ENCODE measurements around the gene ZG16B. TPM values are rescaled to one million over a fixed set of nuclear protein-coding genes. Genes with fewer than 3 reads are reported as not detected.

Gene ZG16B
- total RNA-seq, 1 experiment from 2014 or later, result 8.6 TPM

DNA sequence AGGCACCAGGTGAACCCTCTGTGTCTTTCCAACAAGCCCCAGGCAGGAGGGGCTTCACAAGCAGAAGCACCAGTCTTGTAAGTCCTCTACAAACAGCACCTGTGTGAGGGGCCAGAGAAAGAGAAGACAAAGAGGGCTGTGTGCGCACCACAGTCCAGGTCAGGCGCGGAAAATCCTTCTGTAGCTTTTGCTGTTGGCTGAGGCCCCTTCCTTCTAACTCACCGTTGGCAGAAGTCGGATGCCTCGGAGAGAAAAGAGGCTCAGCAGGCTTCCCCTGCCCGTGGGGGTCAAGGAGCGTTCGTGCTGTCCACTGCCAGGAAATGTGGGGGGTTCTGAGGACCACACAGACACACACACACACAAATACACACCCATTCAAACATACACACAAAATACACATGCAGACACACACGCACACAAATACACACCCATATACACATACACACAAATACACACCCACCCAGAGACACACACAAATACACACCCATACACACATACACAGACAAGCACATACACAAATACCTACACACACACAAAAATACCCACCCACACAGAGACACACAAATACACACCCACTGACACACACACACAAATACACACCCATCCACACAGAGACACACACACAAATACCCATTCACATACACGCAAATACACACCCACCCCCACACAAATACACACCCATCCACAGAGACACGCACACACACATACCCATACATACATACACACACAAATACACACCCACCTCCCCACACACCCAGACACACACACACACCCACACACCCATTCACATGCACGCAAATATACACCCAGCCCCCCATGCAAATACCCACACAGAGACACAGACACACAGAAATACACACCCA is 6.8 kb downstream of the ZG16B start:
- Histone ChIP-seq H3K4me2 (ENCODE audit: low read length) (peak overlapping the region; percentile 70), H3K79me2 (ENCODE audit: low read length) (no peaks in the 10 kb centered on the region), H3K27me3 (ENCODE audit: low read length) (no peaks in the 10 kb centered on the region), H3F3A (ENCODE audit: low read length, unreplicated experiment) (no peaks in the 10 kb centered on the region), H2AFZ (ENCODE audit: low read length) (no peak overlapping the region), H4K20me1 (ENCODE audit: low read length) (no peaks in the 10 kb centered on the region), H3K9ac (ENCODE audit: low read length) (peak overlapping the region; percentile 54; the same call in 1 of the 2 replicates), H3K4me1 (ENCODE audit: insufficient read depth, low read length) (peaks cover 22% of the 10 kb centered on the region), H3K9me2 (replicated peaks; ENCODE audit: low read length) (no peaks in the 10 kb centered on the region), H3K27ac (ENCODE audit: low read length) (peak overlapping the region; percentile 91), H3K9me3 (ENCODE audit: low read length) (no peaks in the 10 kb centered on the region), H3K36me3 (ENCODE audit: low read depth, low read length) (no peaks in the 10 kb centered on the region), H3K4me3 (ENCODE audit: low read length) (no peak overlapping the region)
- intact Hi-C loops (cut with micrococcal nuclease), result no loop called here
- ChIA-PET CTCF (no interaction called here), POLR2A (ENCODE audit: unreplicated experiment) (interaction anchor here (0.5 kb wide), 1 partner anchor 69 kb away, joined by 3 read pairs; no protein-coding TSS in a partner anchor)
- DNase-seq (no peak), ATAC-seq (no peak)
- TF ChIP-seq, protein P1, sequence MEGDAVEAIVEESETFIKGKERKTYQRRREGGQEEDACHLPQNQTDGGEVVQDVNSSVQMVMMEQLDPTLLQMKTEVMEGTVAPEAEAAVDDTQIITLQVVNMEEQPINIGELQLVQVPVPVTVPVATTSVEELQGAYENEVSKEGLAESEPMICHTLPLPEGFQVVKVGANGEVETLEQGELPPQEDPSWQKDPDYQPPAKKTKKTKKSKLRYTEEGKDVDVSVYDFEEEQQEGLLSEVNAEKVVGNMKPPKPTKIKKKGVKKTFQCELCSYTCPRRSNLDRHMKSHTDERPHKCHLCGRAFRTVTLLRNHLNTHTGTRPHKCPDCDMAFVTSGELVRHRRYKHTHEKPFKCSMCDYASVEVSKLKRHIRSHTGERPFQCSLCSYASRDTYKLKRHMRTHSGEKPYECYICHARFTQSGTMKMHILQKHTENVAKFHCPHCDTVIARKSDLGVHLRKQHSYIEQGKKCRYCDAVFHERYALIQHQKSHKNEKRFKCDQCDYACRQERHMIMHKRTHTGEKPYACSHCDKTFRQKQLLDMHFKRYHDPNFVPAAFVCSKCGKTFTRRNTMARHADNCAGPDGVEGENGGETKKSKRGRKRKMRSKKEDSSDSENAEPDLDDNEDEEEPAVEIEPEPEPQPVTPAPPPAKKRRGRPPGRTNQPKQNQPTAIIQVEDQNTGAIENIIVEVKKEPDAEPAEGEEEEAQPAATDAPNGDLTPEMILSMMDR (conservative IDR thresholded peaks at IDR 0.05; ENCODE audit: low read depth, low read length), result no peak
- TF ChIP-seq EZH2phosphoT487 (IDR thresholded peaks at IDR 0.05; ENCODE audit: borderline replicate concordance, low read length) (no peak), EZH2 (IDR thresholded peaks at IDR 0.05; ENCODE audit: low read length, unreplicated experiment) (no peak)
- BruUV-seq (replicated peaks), result no TSS peak

DNA sequence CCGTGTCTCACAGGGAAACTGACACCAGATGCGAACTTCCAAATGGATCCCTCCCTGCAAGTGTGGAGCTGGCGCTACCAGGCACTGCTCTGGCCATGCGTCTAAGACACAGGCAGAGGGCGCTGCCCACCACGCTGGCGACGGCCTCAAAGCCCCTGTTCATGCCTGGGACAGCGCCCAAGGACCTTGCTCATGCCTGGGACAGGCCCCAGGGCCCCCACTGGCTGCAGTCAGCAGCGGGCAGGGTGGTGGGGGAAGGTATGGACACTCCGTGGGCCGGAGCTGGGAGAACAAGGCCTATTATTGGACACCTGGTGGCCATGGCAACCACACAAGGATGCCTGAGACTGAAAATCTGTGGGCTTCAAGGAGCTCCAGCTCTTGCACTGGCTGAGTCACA is 8.8 kb downstream of the ZG16B start:
- Histone ChIP-seq H3K9me3 (ENCODE audit: low read length) (no peaks in the 10 kb centered on the region), H3K9ac (ENCODE audit: low read length) (no peak overlapping the region), H3K27me3 (ENCODE audit: low read length) (no peaks in the 10 kb centered on the region), H2AFZ (ENCODE audit: low read length) (no peak overlapping the region), H3K4me1 (ENCODE audit: insufficient read depth, low read length) (peaks cover 22% of the 10 kb centered on the region), H3K4me2 (ENCODE audit: low read length) (no peak overlapping the region), H3K36me3 (ENCODE audit: low read depth, low read length) (no peaks in the 10 kb centered on the region), H3K4me3 (ENCODE audit: low read length) (no peak overlapping the region), H3F3A (ENCODE audit: low read length, unreplicated experiment) (no peaks in the 10 kb centered on the region), H3K27ac (ENCODE audit: low read length) (peak overlapping the region; percentile 10; the same call in 1 of the 2 replicates), H3K79me2 (ENCODE audit: low read length) (no peaks in the 10 kb centered on the region), H3K9me2 (replicated peaks; ENCODE audit: low read length) (no peaks in the 10 kb centered on the region), H4K20me1 (ENCODE audit: low read length) (no peaks in the 10 kb centered on the region)
- CTCF ChIA-PET, result interaction anchor here (0.5 to 1.3 kb wide), 6 partner anchors 13 to 66 kb away, joined by 3 to 22 read pairs (median 4); partner anchors contain the start of gene FLYWCH2
- DNase-seq (peak; percentile 74), ATAC-seq (peak; percentile 77)
- POLR2A ChIA-PET (ENCODE audit: unreplicated experiment), result interaction anchor here (0.6 kb wide), 1 partner anchor 122 kb away, joined by 4 read pairs; no protein-coding TSS in a partner anchor
- BruUV-seq (replicated peaks), result no TSS peak
- intact Hi-C loops (cut with micrococcal nuclease), result loop anchor here (1.0 kb wide), 1 partner anchor 29 kb away; no protein-coding TSS in a partner anchor
- TF ChIP-seq EZH2phosphoT487 (IDR thresholded peaks at IDR 0.05; ENCODE audit: borderline replicate concordance, low read length) (no peak), EZH2 (IDR thresholded peaks at IDR 0.05; ENCODE audit: low read length, unreplicated experiment) (no peak)
- TF ChIP-seq, protein P1 (conservative IDR thresholded peaks at IDR 0.05; ENCODE audit: low read depth, low read length), result peak; percentile 88

Measured in PC-3 (cell line).